Transverse colon (tissue), 4 donors: ENCODE data around the gene NT5DC1. TPM values are rescaled to one million over a fixed set of nuclear protein-coding genes. Genes with fewer than 3 reads are reported as not detected.

Experiments used
- DNase-seq: peaks from one replicate; pipeline ENCODE4 v3.0.0-alpha.2; 2019
- H3K27ac ChIP-seq, 4 donors: fragments of 200-600 bp; sonication (generic); 2 replicates each; pipeline ENCODE4 v1.5.1; 2016 to 2018; ENCODE audit warnings: inconsistent platforms in 4 of 4
- H3K27me3 ChIP-seq: fragments of 200-600 bp; sonication (generic); 2 replicates; pipeline ENCODE4 v1.5.1; 2017; ENCODE audit warnings: inconsistent platforms
- H3K36me3 ChIP-seq, 4 donors: fragments of 200-600 bp; sonication (generic); 2 replicates each; pipeline ENCODE4 v1.5.1; 2017 to 2019; ENCODE audit warnings: inconsistent platforms in 4 of 4
- H3K4me1 ChIP-seq, 4 donors: fragments of 200-600 bp; sonication (generic); 2 replicates each; pipeline ENCODE4 v1.5.1; 2017 to 2020; ENCODE audit warnings: inconsistent platforms in 4 of 4
- H3K4me3 ChIP-seq, 4 donors: fragments of 200-600 bp; sonication (generic); 1 replicate in 1 of 4; 2 replicates in 3 of 4; pipeline versions ENCODE4 v1.5.1 to v1.6.1; 2017 to 2019; ENCODE audit warnings: inconsistent platforms in 4 of 4
- H3K9me3 ChIP-seq, 2 donors: fragments of 200-600 bp; sonication (generic); 2 replicates each; pipeline ENCODE4 v1.5.1; 2017 to 2019; ENCODE audit warnings: inconsistent platforms in 2 of 2
- CTCF ChIP-seq, 5 experiments: fragments of 200-600 bp in 3 of 5; fragments of 450-650 bp in 2 of 5; sonication (generic) in 3 of 5; IDR thresholded peaks; 1 replicate in 2 of 5; 2 replicates in 3 of 5; pipeline ENCODE4 v1.5.1; 2016 to 2017; ENCODE audit warnings: antibody characterized with exemption in 5 of 5, inconsistent platforms in 3 of 5, mild to moderate bottlenecking in 2 of 5, moderate library complexity in 1 of 5
- EP300 ChIP-seq: sonication (generic); formaldehyde crosslinking; IDR thresholded peaks from one replicate; pipeline ENCODE4 v1.6.1; 2017; ENCODE audit warnings: antibody characterized with exemption, low read depth
- POLR2A ChIP-seq: fragments of 450-650 bp; IDR thresholded peaks from one replicate; pipeline ENCODE4 v1.6.1; 2016; ENCODE audit warnings: antibody characterized with exemption, mild to moderate bottlenecking, moderate library complexity
- POLR2AphosphoS5 ChIP-seq, 3 donors: sonication (generic); formaldehyde crosslinking; IDR thresholded peaks; one replicate each; pipeline ENCODE4 v1.6.1; 2016; ENCODE audit warnings: antibody characterized with exemption in 3 of 3
- WGBS, 2 donors: methylation state at CpG; one replicate each; pipeline ENCODE4 v1.1.5; 2018; ENCODE audit warnings: low coverage in 1 of 2; 5-methylcytosine and 5-hydroxymethylcytosine counted together
- in situ Hi-C, 4 donors: fragments of 200-750 bp; cut with MboI; loops; one replicate each; pipeline versions ENCODE4 v1.15.0 to v1.15.1; 2017; ENCODE audit warnings: low sequenced_read_pairs in 3 of 4, low pct_ligation_motif_present in 1 of 4, low pct_unique_long_range_greater_than_20kb in 1 of 4
- intact Hi-C: fragments of 100-400 bp; cut with DNase I; formaldehyde crosslinking; loops from one replicate; pipeline ENCODE4 v1.15.1; 2023; ENCODE audit warnings: low total_unique reads
- total RNA-seq, 4 donors: library from RNA; depleted of rRNA; stranded (reverse); fragments of >200 nt; gene quantifications; one replicate each; pipeline ENCODE4 v1.1.0, GENCODE V29; 2016

Gene NT5DC1
- total RNA-seq, 4 donors from 2014 or later: 5.4 to 18.6 (median 12.4) TPM

DNA sequence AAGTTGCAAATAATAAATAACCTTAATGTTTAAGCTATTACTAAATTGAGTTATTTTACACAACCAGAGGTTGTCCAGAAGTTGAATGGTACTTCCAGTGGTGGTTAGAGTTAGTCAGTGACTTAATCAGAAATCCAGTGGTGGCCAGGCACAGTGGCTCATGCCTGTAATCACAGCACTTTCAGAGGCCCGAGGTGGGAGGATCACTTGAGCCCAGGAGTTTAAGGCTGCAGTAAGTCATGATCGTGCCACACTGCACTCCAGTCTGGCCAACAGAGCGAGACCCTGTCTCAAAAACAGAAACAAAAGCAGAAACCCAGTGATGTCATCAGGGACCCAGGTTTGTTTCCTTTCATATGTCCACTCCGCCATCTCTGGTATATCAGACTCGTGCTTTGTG, 118.2 kb downstream of the NT5DC1 start:
- peaks cover 0 to 5% (median 0%) of the 10 kb centered on the region in 4 donors for H3K36me3 ChIP-seq
- no peak for DNase-seq
- intact Hi-C loops: no loop called here
- H3K4me3 ChIP-seq: no peak overlapping the region
- no peaks in the 10 kb centered on the region for H3K4me1 ChIP-seq
- H3K27ac ChIP-seq: no peak overlapping the region
- in situ Hi-C loops: no loop called here
- no peaks in the 10 kb centered on the region for H3K27me3 ChIP-seq
- 50 to 81% methylated on average over 2 to 5 of the region's 5 CpGs for WGBS, 2 donors
- TF ChIP-seq EP300 (no peak), POLR2AphosphoS5 (IDR thresholded peaks at IDR 0.05) (no peak), CTCF (IDR thresholded peaks at IDR 0.05) (no peak), POLR2A (no peak)
- no peaks in the 10 kb centered on the region for H3K9me3 ChIP-seq

DNA sequence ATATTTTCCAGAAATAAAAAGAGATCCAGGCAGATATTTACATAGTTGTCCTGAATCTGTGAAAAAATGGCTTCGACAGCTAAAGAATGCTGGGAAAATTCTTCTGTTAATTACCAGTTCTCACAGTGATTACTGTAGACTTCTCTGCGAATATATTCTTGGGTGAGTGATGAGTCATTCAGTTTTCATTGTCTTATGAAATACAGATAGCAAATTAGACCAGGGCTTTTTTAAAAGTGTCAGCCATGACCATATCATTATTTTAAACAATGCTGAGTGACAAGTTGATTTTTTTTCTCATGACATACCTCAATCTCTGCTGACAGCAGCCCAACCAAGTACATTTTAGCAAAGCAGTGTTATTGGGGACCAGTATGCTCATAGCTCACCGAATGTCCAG, 120.4 kb downstream of the NT5DC1 start:
- Histone ChIP-seq H3K27ac (no peak overlapping the region), H3K4me1 (no peaks in the 10 kb centered on the region), H3K27me3 (no peaks in the 10 kb centered on the region), H3K4me3 (no peak overlapping the region), H3K9me3 (no peaks in the 10 kb centered on the region), H3K36me3 (peaks cover 0 to 5% (median 0%) of the 10 kb centered on the region in 4 donors)
- no peak for TF ChIP-seq POLR2AphosphoS5 (IDR thresholded peaks at IDR 0.05)
- TF ChIP-seq EP300: no peak
- TF ChIP-seq POLR2A: no peak
- no peak for TF ChIP-seq CTCF (IDR thresholded peaks at IDR 0.05)
- 84 to 90% methylated on average over 3 of the region's 3 CpGs for WGBS, 2 donors
- in situ Hi-C loops (no loop called here), intact Hi-C loops (no loop called here)
- DNase-seq: no peak

GRCh38 chr6:116221911-116222310, 121.3 kb downstream of the NT5DC1 start:
- H3K27me3 ChIP-seq: no peaks in the 10 kb centered on the region
- H3K9me3 ChIP-seq: no peaks in the 10 kb centered on the region
- no peak for DNase-seq
- H3K4me3 ChIP-seq: no peak overlapping the region
- peaks cover 0 to 5% (median 0%) of the 10 kb centered on the region in 4 donors for H3K36me3 ChIP-seq
- TF ChIP-seq POLR2AphosphoS5 (IDR thresholded peaks at IDR 0.05): no peak
- no peak for TF ChIP-seq POLR2A
- no peak for TF ChIP-seq CTCF (IDR thresholded peaks at IDR 0.05)
- H3K27ac ChIP-seq: no peak overlapping the region
- whole genome bisulfite sequencing, 2 donors: 76 to 94% methylated on average over 2 of the region's 2 CpGs
- no peaks in the 10 kb centered on the region for H3K4me1 ChIP-seq
- intact Hi-C loops: no loop called here
- in situ Hi-C loops: no loop called here

DNA sequence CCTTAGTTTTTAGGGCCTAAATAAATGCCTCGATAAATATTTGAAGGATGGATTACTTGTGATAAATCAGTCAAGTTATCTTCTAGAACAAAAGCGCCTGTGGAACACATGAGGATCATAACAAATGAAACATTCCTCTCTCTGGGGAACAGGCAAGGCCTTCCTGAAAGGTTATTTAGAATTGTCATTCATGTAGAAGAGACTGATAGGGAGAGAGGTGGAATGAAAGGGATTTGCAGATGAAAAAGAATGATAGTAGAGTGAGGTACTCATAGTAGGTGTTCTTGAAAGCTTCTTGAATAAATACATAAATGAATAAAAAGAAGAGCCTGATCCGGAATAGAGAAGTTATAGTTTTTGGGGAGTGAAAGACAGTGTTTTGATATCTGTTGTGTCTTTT, 122.7 kb downstream of the NT5DC1 start:
- Histone ChIP-seq H3K4me3 (no peak overlapping the region), H3K36me3 (peaks cover 0 to 5% (median 0%) of the 10 kb centered on the region in 4 donors), H3K9me3 (no peaks in the 10 kb centered on the region), H3K27ac (no peak overlapping the region), H3K27me3 (no peaks in the 10 kb centered on the region), H3K4me1 (no peaks in the 10 kb centered on the region)
- whole genome bisulfite sequencing, 2 donors: 89 to 91% methylated on average over 3 of the region's 3 CpGs
- TF ChIP-seq EP300 (no peak), POLR2A (no peak), CTCF (IDR thresholded peaks at IDR 0.05) (no peak), POLR2AphosphoS5 (IDR thresholded peaks at IDR 0.05) (no peak)
- in situ Hi-C loops (no loop called here), intact Hi-C loops (no loop called here)
- DNase-seq: no peak
